ENCODE results near the gene PPP1R9B. TPM values are rescaled to one million over a fixed set of nuclear protein-coding genes. Genes with fewer than 3 reads are reported as not detected.

Gene PPP1R9B
- total RNA-seq, 2 experiments from 2014 or later = 84.3 to 86.1 TPM

- Mint-ChIP-seq H3K9me3 (no peaks in the 10 kb centered on the region), H3K4me3 (no peak overlapping the region), H3K27me3 (no peaks in the 10 kb centered on the region), H3K27ac (no peak overlapping the region), H3K36me3 (no peaks in the 10 kb centered on the region), H3K4me1 (ENCODE audit: low read depth) (peaks cover 25% of the 10 kb centered on the region)
- intact Hi-C loops (cut with micrococcal nuclease) = no loop called here
- DNase-seq = no peak
- ChIA-PET CTCF (interaction anchor here (0.7 to 3.6 kb wide), 9 partner anchors 10 to 129 kb away, joined by 3 to 35 read pairs (median 6); no protein-coding TSS in a partner anchor), POLR2A (no interaction called here)
Observed at GRCh38 chr17:50168319-50168718, 17.8 kb upstream of the PPP1R9B start.

- Mint-ChIP-seq H3K9me3 (no peaks in the 10 kb centered on the region), H3K36me3 (no peaks in the 10 kb centered on the region), H3K27me3 (no peaks in the 10 kb centered on the region), H3K4me1 (ENCODE audit: low read depth) (peaks cover 28% of the 10 kb centered on the region), H3K27ac (no peak overlapping the region), H3K4me3 (no peak overlapping the region)
- intact Hi-C loops (cut with micrococcal nuclease) = no loop called here
- POLR2A ChIA-PET = no interaction called here
- no peak for DNase-seq
- CTCF ChIA-PET = interaction anchor here (1.0 to 3.6 kb wide), 4 partner anchors 11 to 129 kb away, joined by 4 to 27 read pairs (median 5); no protein-coding TSS in a partner anchor
Observed at GRCh38 chr17:50167371-50167770, 16.9 kb upstream of the PPP1R9B start.

GRCh38 chr17:50166518-50167181 lies 16.2 kb upstream of the PPP1R9B start:
- POLR2A ChIA-PET = no interaction called here
- Mint-ChIP-seq H3K36me3 (no peaks in the 10 kb centered on the region), H3K4me1 (ENCODE audit: low read depth) (peaks cover 35% of the 10 kb centered on the region), H3K4me3 (no peak overlapping the region), H3K27ac (no peak overlapping the region), H3K27me3 (no peaks in the 10 kb centered on the region), H3K9me3 (no peaks in the 10 kb centered on the region)
- intact Hi-C loops (cut with micrococcal nuclease) = no loop called here
- CTCF ChIA-PET = interaction anchor here (1.5 to 1.7 kb wide), 2 partner anchors 27 to 131 kb away, joined by 4 to 5 read pairs; no protein-coding TSS in a partner anchor
- DNase-seq = no peak

- peaks cover 36% of the 10 kb centered on the region for H3K4me1 Mint-ChIP-seq (ENCODE audit: low read depth)
- CTCF ChIA-PET = interaction anchor here (1.5 to 1.7 kb wide), 3 partner anchors 27 to 132 kb away, joined by 4 to 5 read pairs (median 5); no protein-coding TSS in a partner anchor
- DNase-seq = no peak
- POLR2A ChIA-PET = no interaction called here
- no peaks in the 10 kb centered on the region for H3K9me3 Mint-ChIP-seq
- H3K27me3 Mint-ChIP-seq = no peaks in the 10 kb centered on the region
- intact Hi-C loops (cut with micrococcal nuclease) = no loop called here
- no peak within 1 kb of the TSS for H3K4me3 Mint-ChIP-seq
- H3K36me3 Mint-ChIP-seq = no peaks in the 10 kb centered on the region
- no peak within 1 kb of the TSS for H3K27ac Mint-ChIP-seq
Observed at GRCh38 chr17:50165867-50166517, 15.5 kb upstream of the PPP1R9B start, which contains the start of gene SGCA. Gene SGCA, plus strand, starts transcription at chr17:50166005. Its CDS starts 36 bp downstream, at chr17:50166041.

GRCh38 chr17:50165466-50165865 lies 15.0 kb upstream of the PPP1R9B start:
- POLR2A ChIA-PET = interaction anchor here (1.4 kb wide), 1 partner anchor 14 kb away, joined by 4 read pairs; no protein-coding TSS in a partner anchor
- Mint-ChIP-seq H3K27me3 (no peaks in the 10 kb centered on the region), H3K9me3 (no peaks in the 10 kb centered on the region), H3K27ac (no peak overlapping the region), H3K4me3 (no peak overlapping the region), H3K36me3 (no peaks in the 10 kb centered on the region), H3K4me1 (ENCODE audit: low read depth) (peaks cover 37% of the 10 kb centered on the region)
- intact Hi-C loops (cut with micrococcal nuclease) = no loop called here
- CTCF ChIA-PET = interaction anchor here (0.7 to 1.7 kb wide), 4 partner anchors 26 to 132 kb away, joined by 3 to 5 read pairs (median 4); no protein-coding TSS in a partner anchor
- no peak for DNase-seq

GRCh38 chr17:50165066-50165465 lies 14.6 kb upstream of the PPP1R9B start:
- POLR2A ChIA-PET = interaction anchor here (1.4 kb wide), 1 partner anchor 13 kb away, joined by 4 read pairs; no protein-coding TSS in a partner anchor
- DNase-seq = no peak
- Mint-ChIP-seq H3K4me3 (no peak overlapping the region), H3K27me3 (no peaks in the 10 kb centered on the region), H3K4me1 (ENCODE audit: low read depth) (peaks cover 35% of the 10 kb centered on the region), H3K9me3 (no peaks in the 10 kb centered on the region), H3K36me3 (no peaks in the 10 kb centered on the region), H3K27ac (no peak overlapping the region)
- intact Hi-C loops (cut with micrococcal nuclease) = no loop called here
- CTCF ChIA-PET = interaction anchor here (0.7 to 1.7 kb wide), 4 partner anchors 26 to 133 kb away, joined by 3 to 5 read pairs (median 4); no protein-coding TSS in a partner anchor

- Mint-ChIP-seq H3K9me3 (no peaks in the 10 kb centered on the region), H3K27me3 (no peaks in the 10 kb centered on the region), H3K4me1 (ENCODE audit: low read depth) (peaks cover 35% of the 10 kb centered on the region), H3K4me3 (no peak overlapping the region), H3K36me3 (no peaks in the 10 kb centered on the region), H3K27ac (no peak overlapping the region)
- ChIA-PET CTCF (interaction anchor here (0.7 to 1.5 kb wide), 2 partner anchors 34 to 35 kb away, joined by 3 to 5 read pairs; no protein-coding TSS in a partner anchor), POLR2A (interaction anchor here (1.4 kb wide), 1 partner anchor 13 kb away, joined by 4 read pairs; no protein-coding TSS in a partner anchor)
- intact Hi-C loops (cut with micrococcal nuclease) = no loop called here
- no peak for DNase-seq
Observed at GRCh38 chr17:50164697-50164988, 14.2 kb upstream of the PPP1R9B start.

GRCh38 chr17:50163843-50164696 lies 13.6 kb upstream of the PPP1R9B start:
- ChIA-PET CTCF (interaction anchor here (0.9 to 1.1 kb wide), 4 partner anchors 10 to 104 kb away, joined by 3 to 5 read pairs (median 4); no protein-coding TSS in a partner anchor), POLR2A (interaction anchor here (0.5 to 1.4 kb wide), 2 partner anchors 12 to 381 kb away, joined by 3 to 4 read pairs; no protein-coding TSS in a partner anchor)
- DNase-seq = peak; percentile 39
- Mint-ChIP-seq H3K27ac (peak overlapping the region; percentile 4), H3K4me3 (no peak overlapping the region), H3K36me3 (no peaks in the 10 kb centered on the region), H3K9me3 (no peaks in the 10 kb centered on the region), H3K4me1 (ENCODE audit: low read depth) (peaks cover 31% of the 10 kb centered on the region), H3K27me3 (no peaks in the 10 kb centered on the region)
- intact Hi-C loops (cut with micrococcal nuclease) = no loop called here

- intact Hi-C loops (cut with micrococcal nuclease) = no loop called here
- H3K4me3 Mint-ChIP-seq = peak overlapping the region; percentile 6
- peak overlapping the region; percentile 91 for H3K27ac Mint-ChIP-seq
- no peaks in the 10 kb centered on the region for H3K36me3 Mint-ChIP-seq
- DNase-seq = no peak
- H3K9me3 Mint-ChIP-seq = no peaks in the 10 kb centered on the region
- POLR2A ChIA-PET = interaction anchor here (0.8 to 2.8 kb wide), 2 partner anchors 10 to 26 kb away, joined by 3 to 19 read pairs; no protein-coding TSS in a partner anchor
- peaks cover 33% of the 10 kb centered on the region for H3K4me1 Mint-ChIP-seq (ENCODE audit: low read depth)
- no peaks in the 10 kb centered on the region for H3K27me3 Mint-ChIP-seq
- CTCF ChIA-PET = interaction anchor here (0.5 to 2.8 kb wide), 24 partner anchors 8 to 234 kb away, joined by 3 to 82 read pairs (median 6); partner anchors contain the start of genes LRRC59, PDK2, PPP1R9B and SAMD14
Observed at GRCh38 chr17:50162466-50163254, 12.2 kb upstream of the PPP1R9B start.

GRCh38 chr17:50161911-50162288 lies 11.4 kb upstream of the PPP1R9B start:
- Mint-ChIP-seq H3K9me3 (no peaks in the 10 kb centered on the region), H3K4me3 (peak overlapping the region; percentile 79), H3K27me3 (no peaks in the 10 kb centered on the region), H3K27ac (peak overlapping the region; percentile 91), H3K36me3 (no peaks in the 10 kb centered on the region), H3K4me1 (ENCODE audit: low read depth) (peaks cover 33% of the 10 kb centered on the region)
- intact Hi-C loops (cut with micrococcal nuclease) = loop anchor here (1.0 to 2.0 kb wide), 5 partner anchors 11 to 68 kb away; no protein-coding TSS in a partner anchor
- ChIA-PET CTCF (interaction anchor here (0.6 to 2.8 kb wide), 27 partner anchors 8 to 235 kb away, joined by 3 to 82 read pairs (median 5); partner anchors contain the start of genes LRRC59, PDK2, PPP1R9B and SAMD14), POLR2A (interaction anchor here (0.8 to 2.8 kb wide), 4 partner anchors 10 to 30 kb away, joined by 3 to 19 read pairs (median 4); no protein-coding TSS in a partner anchor)
- DNase-seq = no peak
